Effector memory CD8-positive, alpha-beta T cell (primary cell): ENCODE results near the gene LIN7B.
A peak's percentile ranks its signal among the peaks of the same experiment; 100 is the strongest.

Experiments used
- ATAC-seq: fragments of 150-1000 bp; cut with Tn5 transposase; replicated peaks from 2 replicates; pipeline ENCODE4 v1.10.0; 2021; ENCODE audit warnings: mild to moderate bottlenecking, moderate library complexity
- DNase-seq, 3 experiments: peaks; one replicate each; pipeline ENCODE4 v3.0.0; 2021
- H3K27ac Mint-ChIP-seq, 2 donors: one replicate each; pipeline ENCODE4 v1.8.0; 2022; ENCODE audit warnings: mild to moderate bottlenecking in 2 of 2, mixed read lengths in 2 of 2, moderate library complexity in 2 of 2
- H3K27me3 Mint-ChIP-seq, 2 donors: one replicate each; pipeline ENCODE4 v1.8.0; 2022; ENCODE audit warnings: mixed read lengths in 2 of 2
- H3K36me3 Mint-ChIP-seq: one replicate; pipeline ENCODE4 v1.8.0; 2022; ENCODE audit warnings: mild to moderate bottlenecking, moderate library complexity, mixed read lengths; ENCODE audit not compliant: insufficient read depth
- H3K4me1 Mint-ChIP-seq, 2 donors: one replicate each; pipeline ENCODE4 v1.8.0; 2022; ENCODE audit warnings: low read depth in 2 of 2, mixed read lengths in 2 of 2
- H3K4me3 Mint-ChIP-seq, 2 donors: one replicate each; pipeline ENCODE4 v1.8.0; 2022; ENCODE audit warnings: mild to moderate bottlenecking in 2 of 2, mixed read lengths in 2 of 2, moderate library complexity in 2 of 2
- H3K9me3 Mint-ChIP-seq, 2 donors: one replicate each; pipeline ENCODE4 v1.8.0; 2022; ENCODE audit warnings: mixed read lengths in 2 of 2

Gene LIN7B

GRCh38 chr19:49103331-49104085 is 10.7 kb upstream of the LIN7B start:
- no peaks in the 10 kb centered on the region for H3K27me3 Mint-ChIP-seq
- no peak overlapping the region for H3K4me3 Mint-ChIP-seq
- no peak for DNase-seq
- peaks cover 64% of the 10 kb centered on the region for H3K36me3 Mint-ChIP-seq
- ATAC-seq: no peak
- no peaks in the 10 kb centered on the region for H3K9me3 Mint-ChIP-seq
- H3K4me1 Mint-ChIP-seq: peaks cover 7 to 11% of the 10 kb centered on the region in 2 donors
- H3K27ac Mint-ChIP-seq: no peak overlapping the region

- Mint-ChIP-seq H3K27me3 (no peaks in the 10 kb centered on the region), H3K4me3 (no peak overlapping the region), H3K4me1 (peaks cover 7 to 11% of the 10 kb centered on the region in 2 donors), H3K9me3 (no peaks in the 10 kb centered on the region), H3K36me3 (peaks cover 60% of the 10 kb centered on the region), H3K27ac (peak overlapping the region; percentile 6 to 64)
- DNase-seq (no peak), ATAC-seq (no peak)
Measured at GRCh38 chr19:49104229-49104864, 9.8 kb upstream of the LIN7B start.

- H3K27me3 Mint-ChIP-seq: no peaks in the 10 kb centered on the region
Measured at GRCh38 chr19:49106648-49107135, 7.5 kb upstream of the LIN7B start.

GRCh38 chr19:49107625-49108459 is 6.3 kb upstream of the LIN7B start:
- ATAC-seq: no peak
- Mint-ChIP-seq H3K27ac (no peak overlapping the region), H3K36me3 (peaks cover 36% of the 10 kb centered on the region), H3K9me3 (no peaks in the 10 kb centered on the region), H3K4me3 (no peak overlapping the region), H3K4me1 (peaks cover 5 to 7% of the 10 kb centered on the region in 2 donors), H3K27me3 (no peaks in the 10 kb centered on the region)
- DNase-seq: no peak

More at GRCh38 chr19:49106648-49107135, 7.5 kb upstream of the LIN7B start:
- peaks cover 5 to 7% of the 10 kb centered on the region in 2 donors for H3K4me1 Mint-ChIP-seq
- DNase-seq (peak; percentile 53 to 62 (median 61)), ATAC-seq (peak; percentile 85)
- H3K27ac Mint-ChIP-seq: peak overlapping the region in 1 of 2 donors; percentile 68
- H3K36me3 Mint-ChIP-seq: peaks cover 40% of the 10 kb centered on the region
- no peak overlapping the region for H3K4me3 Mint-ChIP-seq
- H3K9me3 Mint-ChIP-seq: no peaks in the 10 kb centered on the region

GRCh38 chr19:49109051-49109450 is 5.1 kb upstream of the LIN7B start:
- Mint-ChIP-seq H3K4me1 (peaks cover 12 to 15% of the 10 kb centered on the region in 2 donors), H3K27me3 (no peaks in the 10 kb centered on the region), H3K9me3 (no peaks in the 10 kb centered on the region), H3K27ac (no peak overlapping the region), H3K4me3 (no peak overlapping the region), H3K36me3 (peaks cover 28% of the 10 kb centered on the region)
- no peak for ATAC-seq
- DNase-seq: no peak

- no peak for DNase-seq
- no peak overlapping the region for H3K4me3 Mint-ChIP-seq
- peaks cover 26% of the 10 kb centered on the region for H3K36me3 Mint-ChIP-seq
- no peaks in the 10 kb centered on the region for H3K27me3 Mint-ChIP-seq
- peaks cover 12 to 15% of the 10 kb centered on the region in 2 donors for H3K4me1 Mint-ChIP-seq
- no peak overlapping the region for H3K27ac Mint-ChIP-seq
- no peaks in the 10 kb centered on the region for H3K9me3 Mint-ChIP-seq
- no peak for ATAC-seq
Measured at GRCh38 chr19:49109569-49110233, 4.5 kb upstream of the LIN7B start.

- Mint-ChIP-seq H3K4me3 (no peak overlapping the region), H3K27ac (no peak overlapping the region), H3K9me3 (no peaks in the 10 kb centered on the region), H3K27me3 (no peaks in the 10 kb centered on the region), H3K36me3 (peaks cover 20% of the 10 kb centered on the region), H3K4me1 (peaks cover 17 to 23% of the 10 kb centered on the region in 2 donors)
- DNase-seq (no peak), ATAC-seq (no peak)
Measured at GRCh38 chr19:49110567-49110966, 3.6 kb upstream of the LIN7B start.

- Mint-ChIP-seq H3K27me3 (no peaks in the 10 kb centered on the region), H3K4me3 (no peak overlapping the region), H3K27ac (no peak overlapping the region), H3K4me1 (peaks cover 21 to 24% of the 10 kb centered on the region in 2 donors), H3K36me3 (peaks cover 18% of the 10 kb centered on the region), H3K9me3 (no peaks in the 10 kb centered on the region)
- DNase-seq (no peak), ATAC-seq (no peak)
Measured at GRCh38 chr19:49111218-49111998, 2.8 kb upstream of the LIN7B start.

- Mint-ChIP-seq H3K4me3 (peak overlapping the region; percentile 79 to 96), H3K27ac (peak overlapping the region in 1 of 2 donors; percentile 6), H3K27me3 (no peaks in the 10 kb centered on the region), H3K36me3 (peaks cover 6% of the 10 kb centered on the region), H3K4me1 (peaks cover 31 to 35% of the 10 kb centered on the region in 2 donors), H3K9me3 (no peaks in the 10 kb centered on the region)
- DNase-seq: peak in 2 of 3 experiments; percentile 16 to 17
- no peak for ATAC-seq
Measured at GRCh38 chr19:49114630-49115363, 627 bp downstream of the LIN7B start.

- peak overlapping the region; percentile 90 to 96 for H3K4me3 Mint-ChIP-seq
- ATAC-seq (no peak), DNase-seq (no peak)
- peak overlapping the region in 1 of 2 donors; percentile 97 for H3K27ac Mint-ChIP-seq
- H3K36me3 Mint-ChIP-seq: peaks cover 6% of the 10 kb centered on the region
- no peaks in the 10 kb centered on the region for H3K27me3 Mint-ChIP-seq
- H3K4me1 Mint-ChIP-seq: peaks cover 39 to 42% of the 10 kb centered on the region in 2 donors
- no peaks in the 10 kb centered on the region for H3K9me3 Mint-ChIP-seq
Measured at GRCh38 chr19:49116544-49116943, 2.4 kb downstream of the LIN7B start.

- Mint-ChIP-seq H3K27ac (peak overlapping the region; percentile 93 to 97), H3K9me3 (no peaks in the 10 kb centered on the region), H3K4me3 (peak overlapping the region; percentile 90 to 96), H3K27me3 (no peaks in the 10 kb centered on the region), H3K4me1 (peaks cover 39 to 42% of the 10 kb centered on the region in 2 donors), H3K36me3 (peaks cover 6% of the 10 kb centered on the region)
- DNase-seq (no peak), ATAC-seq (no peak)
Measured at GRCh38 chr19:49117677-49118564, 3.8 kb downstream of the LIN7B start.
